ENCODE results near the gene LRFN3.

Gene LRFN3

GRCh38 chr19:35915443-35915842 is 20.7 kb upstream of the LRFN3 start:
- no peak overlapping the region for H3K4me3 ChIP-seq (replicated peaks in 1 of 2; ENCODE audit: low read depth in 2 of 2, low read length in 2 of 2)
- no peak for TF ChIP-seq CTCF (IDR thresholded peaks at IDR 0.05; ENCODE audit: low read depth, low read length)
- no peak for DNase-seq (ENCODE audit: low read depth in 2 of 2)

- no peak for TF ChIP-seq CTCF (IDR thresholded peaks at IDR 0.05; ENCODE audit: low read depth, low read length)
- no peak for DNase-seq (ENCODE audit: low read depth in 2 of 2)
Observed at GRCh38 chr19:35919306-35919705, 16.9 kb upstream of the LRFN3 start.

GRCh38 chr19:35921012-35921411 is 15.2 kb upstream of the LRFN3 start:
- H3K4me3 ChIP-seq (replicated peaks in 1 of 2; ENCODE audit: low read depth in 2 of 2, low read length in 2 of 2): no peak overlapping the region
- TF ChIP-seq CTCF (IDR thresholded peaks at IDR 0.05; ENCODE audit: low read depth, low read length): no peak
- no peak for DNase-seq (ENCODE audit: low read depth in 2 of 2)

More at GRCh38 chr19:35919306-35919705, 16.9 kb upstream of the LRFN3 start:
- H3K4me3 ChIP-seq (replicated peaks in 1 of 2; ENCODE audit: low read depth in 2 of 2, low read length in 2 of 2): no peak overlapping the region

GRCh38 chr19:35925501-35925900 is 10.7 kb upstream of the LRFN3 start:
- no peak for DNase-seq (ENCODE audit: low read depth in 2 of 2)
- no peak for TF ChIP-seq CTCF (IDR thresholded peaks at IDR 0.05; ENCODE audit: low read depth, low read length)
- H3K4me3 ChIP-seq (replicated peaks in 1 of 2; ENCODE audit: low read depth in 2 of 2, low read length in 2 of 2): no peak overlapping the region

GRCh38 chr19:35928507-35928906 is 7.7 kb upstream of the LRFN3 start:
- TF ChIP-seq CTCF (IDR thresholded peaks at IDR 0.05; ENCODE audit: low read depth, low read length): no peak
- DNase-seq (ENCODE audit: low read depth in 2 of 2): no peak
- no peak overlapping the region for H3K4me3 ChIP-seq (replicated peaks in 1 of 2; ENCODE audit: low read depth in 2 of 2, low read length in 2 of 2)

- TF ChIP-seq CTCF (IDR thresholded peaks at IDR 0.05; ENCODE audit: low read depth, low read length): no peak
- H3K4me3 ChIP-seq (replicated peaks in 1 of 2; ENCODE audit: low read depth in 2 of 2, low read length in 2 of 2): no peak overlapping the region
- no peak for DNase-seq (ENCODE audit: low read depth in 2 of 2)
Observed at GRCh38 chr19:35929876-35930275, 6.3 kb upstream of the LRFN3 start.

GRCh38 chr19:35931161-35931873 is 4.9 kb upstream of the LRFN3 start:
- H3K4me3 ChIP-seq (replicated peaks in 1 of 2; ENCODE audit: low read depth in 2 of 2, low read length in 2 of 2): peak overlapping the region; percentile 22 to 45
- peak; percentile 86 for TF ChIP-seq CTCF (IDR thresholded peaks at IDR 0.05; ENCODE audit: low read depth, low read length)
- DNase-seq (ENCODE audit: low read depth in 2 of 2): peak; percentile 100
